Neural cell (in vitro differentiated cells): ENCODE measurements around the gene GABBR2. TPM values are rescaled to one million over a fixed set of nuclear protein-coding genes. Genes with fewer than 3 reads are reported as not detected.

ENCODE experiments used
- H2AFZ ChIP-seq: fragments of 200-600, 300-800 bp; sonication (generic), shearing (Covaris generic); 2 replicates; pipeline ENCODE4 v1.6.0; 2014; ENCODE audit warnings: low read depth, mild to moderate bottlenecking, antibody characterized with exemption, low read length, moderate library complexity
- H3F3A ChIP-seq: fragments of 200-600 bp; shearing (Covaris generic); 2 replicates; pipeline ENCODE4 v1.6.1; 2016; ENCODE audit warnings: mild to moderate bottlenecking, moderate library complexity, mixed read lengths, antibody characterized with exemption, low read length; ENCODE audit not compliant: insufficient read depth, poor library complexity, severe bottlenecking
- H3K27ac ChIP-seq: fragments of 200-600, 300-800 bp; sonication (generic), shearing (Covaris generic); 2 replicates; pipeline ENCODE4 v1.5.1; 2014; ENCODE audit warnings: mild to moderate bottlenecking, low read length, moderate library complexity
- H3K27me3 ChIP-seq: fragments of 300-800, 200-600 bp; sonication (generic), shearing (Covaris generic); 2 replicates; pipeline ENCODE4 v1.6.0; 2014; ENCODE audit warnings: mild to moderate bottlenecking, low read depth, low read length, moderate library complexity; ENCODE audit not compliant: insufficient read depth
- H3K36me3 ChIP-seq: fragments of 300-800, 200-600 bp; sonication (generic), shearing (Covaris generic); 2 replicates; pipeline ENCODE4 v1.5.1; 2014; ENCODE audit warnings: mild to moderate bottlenecking, antibody characterized with exemption, low read length, moderate library complexity; ENCODE audit not compliant: insufficient read depth
- H3K4me2 ChIP-seq: fragments of 300-800, 200-600 bp; sonication (generic), shearing (Covaris generic); 2 replicates; pipeline ENCODE4 v1.6.0; 2014; ENCODE audit warnings: mild to moderate bottlenecking, low read length
- H3K4me3 ChIP-seq: fragments of 300-800, 200-600 bp; sonication (generic), shearing (Covaris generic); 2 replicates; pipeline ENCODE4 v1.5.1; 2014; ENCODE audit warnings: mild to moderate bottlenecking, low read length, moderate library complexity
- H3K79me2 ChIP-seq: fragments of 200-600 bp; shearing (Covaris generic); replicated peaks from 2 replicates; pipeline ENCODE4 v1.6.0; 2014; ENCODE audit warnings: mild to moderate bottlenecking, low read length, moderate library complexity; ENCODE audit not compliant: insufficient read depth
- H3K9ac ChIP-seq: fragments of 300-800, 200-600 bp; sonication (generic), shearing (Covaris generic); 2 replicates; pipeline ENCODE4 v1.6.1; 2016; ENCODE audit warnings: mild to moderate bottlenecking, low read length, mixed read lengths
- H3K9me2 ChIP-seq: fragments of 200-600 bp; shearing (Covaris generic); 2 replicates; pipeline ENCODE4 v1.6.1; 2016; ENCODE audit warnings: mild to moderate bottlenecking, low read length, mixed read lengths; ENCODE audit not compliant: insufficient read depth
- H3K9me3 ChIP-seq: fragments of 200-600, 300-800 bp; sonication (generic), shearing (Covaris generic); 2 replicates; pipeline ENCODE4 v1.6.1; 2016; ENCODE audit warnings: mild to moderate bottlenecking, mixed run types, low read length, moderate library complexity, mixed read lengths
- H4K20me1 ChIP-seq: fragments of 200-600 bp; shearing (Covaris generic); 2 replicates; pipeline ENCODE4 v1.6.1; 2016; ENCODE audit warnings: mild to moderate bottlenecking, mixed run types; ENCODE audit not compliant: insufficient read depth
- CTCF ChIP-seq: fragments of 450-650 bp; IDR thresholded peaks from 2 replicates; pipeline ENCODE4 v1.5.1; 2014; ENCODE audit warnings: antibody characterized with exemption, mild to moderate bottlenecking, moderate library complexity; ENCODE audit not compliant: poor library complexity, severe bottlenecking
- EP300 ChIP-seq: fragments of 450-650 bp; conservative IDR thresholded peaks from 2 replicates; pipeline ENCODE4 v1.6.1; 2014; ENCODE audit warnings: antibody characterized with exemption, mild to moderate bottlenecking, moderate library complexity; ENCODE audit not compliant: poor library complexity, severe bottlenecking
- EZH2 ChIP-seq: fragments of 200-600, 300-800 bp; shearing (Covaris generic), sonication (generic); IDR thresholded peaks from 2 replicates; pipeline ENCODE4 v1.6.1; 2014; ENCODE audit warnings: antibody characterized with exemption, low read length, borderline replicate concordance, mild to moderate bottlenecking; ENCODE audit not compliant: insufficient read depth, poor library complexity, severe bottlenecking
- MXI1 ChIP-seq: fragments of 450-650 bp; conservative IDR thresholded peaks from 2 replicates; pipeline ENCODE4 v1.6.1; 2014; ENCODE audit warnings: antibody characterized with exemption, mild to moderate bottlenecking; ENCODE audit not compliant: poor library complexity, severe bottlenecking
- POLR2AphosphoS5 ChIP-seq: IDR thresholded peaks from 2 replicates; pipeline ENCODE4 v1.6.1; 2012
- RAD21 ChIP-seq: fragments of 450-650 bp; conservative IDR thresholded peaks from 2 replicates; pipeline ENCODE4 v1.6.1; 2014; ENCODE audit warnings: antibody characterized with exemption, mild to moderate bottlenecking, moderate library complexity
- REST ChIP-seq: IDR thresholded peaks from 2 replicates; pipeline ENCODE4 v1.6.1; 2012; ENCODE audit warnings: borderline replicate concordance
- SMC3 ChIP-seq: fragments of 450-650 bp; conservative IDR thresholded peaks from 2 replicates; pipeline ENCODE4 v1.6.1; 2014; ENCODE audit warnings: antibody characterized with exemption, mild to moderate bottlenecking, moderate library complexity; ENCODE audit not compliant: poor library complexity
- TAF1 ChIP-seq: IDR thresholded peaks from 2 replicates; pipeline ENCODE4 v1.6.1; 2012; ENCODE audit warnings: low read depth
- polyA plus RNA-seq: library from polyadenylated mRNA; depleted of rRNA; stranded (reverse); fragments of >200 nt; gene quantifications from 2 replicates; pipeline ENCODE4 v1.2.3, GENCODE V29; 2014

Gene GABBR2
- polyA plus RNA-seq, 1 donor from 2014 or later, result 7.1 TPM

- TF ChIP-seq CTCF, result no peak
- TF ChIP-seq RAD21, result no peak
- no peak for TF ChIP-seq SMC3
- TF ChIP-seq TAF1, result no peak
- no peak for TF ChIP-seq MXI1
- no peak for TF ChIP-seq EP300
- no peak for TF ChIP-seq EZH2
- no peak for TF ChIP-seq POLR2AphosphoS5
- no peak for TF ChIP-seq REST
- no peak overlapping the region for H2AFZ ChIP-seq
- H3K9me2 ChIP-seq, result no peaks in the 10 kb centered on the region
- no peak overlapping the region for H3K4me3 ChIP-seq
- H3K27me3 ChIP-seq, result no peaks in the 10 kb centered on the region
- H3F3A ChIP-seq, result no peaks in the 10 kb centered on the region
- no peak overlapping the region for H3K27ac ChIP-seq
- H4K20me1 ChIP-seq, result no peaks in the 10 kb centered on the region
- H3K79me2 ChIP-seq, result no peaks in the 10 kb centered on the region
- no peaks in the 10 kb centered on the region for H3K36me3 ChIP-seq
- H3K4me2 ChIP-seq, result no peak overlapping the region
- no peaks in the 10 kb centered on the region for H3K9me3 ChIP-seq
- no peak overlapping the region for H3K9ac ChIP-seq
These were observed 223.0 kb downstream of the GABBR2 start for GRCh38 chr9:98485706-98486105.

DNA sequence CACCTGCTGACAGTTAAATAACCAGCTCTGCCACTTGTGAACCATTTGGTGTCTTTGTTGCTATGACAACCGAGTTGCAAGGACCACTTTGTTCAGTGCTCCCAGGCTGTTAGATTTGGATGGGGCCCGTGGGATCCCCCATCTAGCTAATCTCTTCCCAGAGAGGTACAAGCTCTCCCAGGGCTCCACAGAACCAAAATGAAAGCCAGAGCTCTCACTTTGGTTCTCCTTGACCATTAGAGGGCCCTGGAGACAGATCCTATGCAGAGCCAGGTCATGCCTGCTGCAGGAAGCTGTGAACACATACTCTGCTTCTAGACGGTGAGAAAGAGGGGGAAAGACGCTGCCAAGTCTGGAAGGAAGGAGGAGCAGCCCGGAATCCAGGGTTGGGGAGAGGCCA is 224.6 kb downstream of the GABBR2 start:
- no peak overlapping the region for H3K27ac ChIP-seq
- no peaks in the 10 kb centered on the region for H4K20me1 ChIP-seq
- no peak overlapping the region for H3K4me2 ChIP-seq
- H2AFZ ChIP-seq, result no peak overlapping the region
- H3K9me2 ChIP-seq, result no peaks in the 10 kb centered on the region
- no peaks in the 10 kb centered on the region for H3F3A ChIP-seq
- no peaks in the 10 kb centered on the region for H3K9me3 ChIP-seq
- no peaks in the 10 kb centered on the region for H3K27me3 ChIP-seq
- no peak overlapping the region for H3K9ac ChIP-seq
- H3K36me3 ChIP-seq, result no peaks in the 10 kb centered on the region
- H3K79me2 ChIP-seq, result no peaks in the 10 kb centered on the region
- H3K4me3 ChIP-seq, result no peak overlapping the region
- TF ChIP-seq SMC3, result no peak
- TF ChIP-seq MXI1, result no peak
- TF ChIP-seq CTCF, result no peak
- no peak for TF ChIP-seq REST
- TF ChIP-seq EP300, result no peak
- TF ChIP-seq RAD21, result no peak
- no peak for TF ChIP-seq EZH2
- TF ChIP-seq TAF1, result no peak
- TF ChIP-seq POLR2AphosphoS5, result no peak
